Subcutaneous abdominal adipose tissue (tissue), 5 donors: Measurements from ENCODE around the gene KRTAP10-4.
"Not testable (repeated sequence)": the region's sequence is repeated elsewhere in the genome, so short reads cannot be mapped to it uniquely, and the experiment has no call there.

Experiments
- H3K27ac ChIP-seq: one replicate; pipeline ENCODE4 v1.7.0; 2013; ENCODE audit warnings: low read depth, mild to moderate bottlenecking, inconsistent platforms, low read length, moderate library complexity
- H3K27me3 ChIP-seq, 5 donors: one replicate each; pipeline ENCODE4 v1.7.0; 2013; ENCODE audit warnings: low read length in 5 of 5, inconsistent platforms in 1 of 5; ENCODE audit not compliant: control insufficient read depth in 5 of 5, insufficient read depth in 4 of 5
- H3K36me3 ChIP-seq, 5 donors: one replicate each; pipeline ENCODE4 v1.7.0; 2013; ENCODE audit warnings: low read length in 5 of 5; ENCODE audit not compliant: control insufficient read depth in 5 of 5, insufficient read depth in 5 of 5
- H3K4me1 ChIP-seq, 5 donors: one replicate each; pipeline ENCODE4 v1.7.0; 2013; ENCODE audit warnings: low read length in 5 of 5, mild to moderate bottlenecking in 3 of 5, moderate library complexity in 1 of 5; ENCODE audit not compliant: control insufficient read depth in 5 of 5, insufficient read depth in 5 of 5
- H3K4me3 ChIP-seq, 5 donors: one replicate each; pipeline ENCODE4 v1.7.0; 2013; ENCODE audit warnings: low read length in 5 of 5, low read depth in 1 of 5
- H3K9ac ChIP-seq, 5 donors: one replicate each; pipeline ENCODE4 v1.7.0; 2013; ENCODE audit warnings: low read length in 5 of 5, mild to moderate bottlenecking in 4 of 5, moderate library complexity in 3 of 5
- H3K9me3 ChIP-seq, 5 donors: one replicate each; pipeline ENCODE4 v1.7.0; 2013; ENCODE audit warnings: low read length in 5 of 5; ENCODE audit not compliant: control insufficient read depth in 5 of 5
- donor health status: healthy.
- donor health status: healthy.
- donor health status: healthy.
- donor health status: healthy.
- donor health status: healthy.

The KRTAP10-4 gene

GRCh38 chr21:44596068-44596725 is 22.7 kb downstream of the KRTAP10-4 start:
- H3K27ac ChIP-seq = no peak overlapping the region
- no peaks in the 10 kb centered on the region for H3K36me3 ChIP-seq
- H3K9me3 ChIP-seq = no peaks in the 10 kb centered on the region
- H3K4me1 ChIP-seq = peaks cover 2 to 24% (median 4%) of the 10 kb centered on the region in 5 donors
- H3K27me3 ChIP-seq = peaks cover 0 to 14% (median 12%) of the 10 kb centered on the region in 5 donors
- no peak overlapping the region for H3K9ac ChIP-seq
- H3K4me3 ChIP-seq = no peak overlapping the region

- Histone ChIP-seq H3K9ac (no peak overlapping the region), H3K9me3 (no peaks in the 10 kb centered on the region), H3K27ac (no peak overlapping the region), H3K36me3 (no peaks in the 10 kb centered on the region), H3K27me3 (peaks cover under 1 to 27% (median 16%) of the 10 kb centered on the region in 5 donors), H3K4me1 (peaks cover 0 to 9% (median 0%) of the 10 kb centered on the region in 5 donors), H3K4me3 (no peak overlapping the region)
Measured at GRCh38 chr21:44598061-44598460, 24.5 kb downstream of the KRTAP10-4 start.

GRCh38 chr21:44599264-44600029 is 25.9 kb downstream of the KRTAP10-4 start:
- H3K9me3 ChIP-seq = peaks cover 0 to 5% (median 0%) of the 10 kb centered on the region in 5 donors
- H3K27me3 ChIP-seq = peaks cover 9 to 36% (median 20%) of the 10 kb centered on the region in 5 donors
- no peak overlapping the region for H3K27ac ChIP-seq
- H3K36me3 ChIP-seq = no peaks in the 10 kb centered on the region
- no peak overlapping the region for H3K4me3 ChIP-seq
- no peak overlapping the region for H3K9ac ChIP-seq
- H3K4me1 ChIP-seq = no peaks in the 10 kb centered on the region

GRCh38 chr21:44600118-44600978 is 26.8 kb downstream of the KRTAP10-4 start, which contains the start of gene KRTAP10-7:
Gene KRTAP10-7, plus strand, starts transcription at chr21:44600597. Its CDS starts 25 bp downstream, at chr21:44600622.
- peaks cover 9 to 36% (median 20%) of the 10 kb centered on the region in 5 donors for H3K27me3 ChIP-seq
- H3K27ac ChIP-seq, H3K36me3 ChIP-seq, H3K4me3 ChIP-seq, H3K9ac ChIP-seq, H3K9me3 ChIP-seq, H3K4me1 ChIP-seq: not testable (repeated sequence)

- H3K4me3 ChIP-seq, H3K9me3 ChIP-seq, H3K36me3 ChIP-seq, H3K9ac ChIP-seq, H3K27ac ChIP-seq, H3K4me1 ChIP-seq: not testable (repeated sequence)
- H3K27me3 ChIP-seq = peaks cover 9 to 36% (median 20%) of the 10 kb centered on the region in 5 donors
Measured at GRCh38 chr21:44601091-44601490, 27.6 kb downstream of the KRTAP10-4 start.

GRCh38 chr21:44601596-44602462 is 28.3 kb downstream of the KRTAP10-4 start:
- no peaks in the 10 kb centered on the region for H3K4me1 ChIP-seq
- H3K9me3 ChIP-seq = peaks cover 0 to 5% (median 0%) of the 10 kb centered on the region in 5 donors
- no peak overlapping the region for H3K27ac ChIP-seq
- no peak overlapping the region for H3K4me3 ChIP-seq
- no peaks in the 10 kb centered on the region for H3K36me3 ChIP-seq
- no peak overlapping the region for H3K9ac ChIP-seq
- H3K27me3 ChIP-seq = peaks cover 9 to 36% (median 20%) of the 10 kb centered on the region in 5 donors

GRCh38 chr21:44602463-44602850 is 28.9 kb downstream of the KRTAP10-4 start:
- Histone ChIP-seq H3K27me3 (peaks cover 9 to 36% (median 20%) of the 10 kb centered on the region in 5 donors), H3K4me1 (no peaks in the 10 kb centered on the region), H3K27ac (no peak overlapping the region), H3K36me3 (no peaks in the 10 kb centered on the region), H3K4me3 (no peak overlapping the region), H3K9me3 (peaks cover 0 to 5% (median 0%) of the 10 kb centered on the region in 5 donors), H3K9ac (no peak overlapping the region)

- no peaks in the 10 kb centered on the region for H3K36me3 ChIP-seq
- no peak overlapping the region for H3K9ac ChIP-seq
- peaks cover 9 to 36% (median 20%) of the 10 kb centered on the region in 5 donors for H3K27me3 ChIP-seq
- H3K27ac ChIP-seq = no peak overlapping the region
- H3K9me3 ChIP-seq = peaks cover 0 to 5% (median 0%) of the 10 kb centered on the region in 5 donors
- H3K4me1 ChIP-seq = no peaks in the 10 kb centered on the region
- H3K4me3 ChIP-seq = no peak overlapping the region
Measured at GRCh38 chr21:44603109-44603875, 29.8 kb downstream of the KRTAP10-4 start.
